Keratinocyte (primary cell): ENCODE results near the gene ZNF451. TPM values are rescaled to one million over a fixed set of nuclear protein-coding genes. Genes with fewer than 3 reads are reported as not detected.

Experiments used
- DNase-seq: peaks from one replicate; pipeline ENCODE4 v3.0.0-alpha.2; 2011; ENCODE audit warnings: low read depth, missing footprints, low spot score
- FAIRE-seq: peaks from 2 replicates; lab custom pipeline; 2011; peaks lifted over from hg19 to GRCh38; lab: Jason Lieb, UNC
- H2AFZ ChIP-seq: 2 replicates; pipeline ENCODE4 v1.6.0; 2012; ENCODE audit warnings: low read length, control low read depth, inconsistent platforms; ENCODE audit not compliant: control insufficient read depth
- H3K27ac ChIP-seq: 2 replicates; pipeline ENCODE4 v1.5.1; 2011; ENCODE audit warnings: low read length; ENCODE audit not compliant: control insufficient read depth, insufficient read depth
- H3K27me3 ChIP-seq: 3 replicates; pipeline ENCODE4 v1.6.0; 2011; ENCODE audit warnings: low read length; ENCODE audit not compliant: control insufficient read depth, insufficient read depth; ENCODE audit errors: extremely low read depth
- H3K36me3 ChIP-seq, 2 experiments: 2 replicates in 1 of 2; 3 replicates in 1 of 2; pipeline ENCODE4 v1.5.1; 2011; ENCODE audit warnings: low read length in 2 of 2, mild to moderate bottlenecking in 1 of 2; ENCODE audit not compliant: control insufficient read depth in 2 of 2, insufficient read depth in 2 of 2; ENCODE audit errors: extremely low read depth in 1 of 2
- H3K4me1 ChIP-seq: 3 replicates; pipeline ENCODE4 v1.5.1; 2011; ENCODE audit warnings: low read length; ENCODE audit not compliant: control insufficient read depth, insufficient read depth; ENCODE audit errors: extremely low read depth
- H3K4me2 ChIP-seq: 3 replicates; pipeline ENCODE4 v1.6.0; 2011; ENCODE audit warnings: low read depth, low read length; ENCODE audit not compliant: control insufficient read depth, insufficient read depth; ENCODE audit errors: extremely low read depth
- H3K4me3 ChIP-seq, 3 experiments: fragments of 200-600 bp in 1 of 3; sonication (generic) in 1 of 3; 2 replicates in 2 of 3; 3 replicates in 1 of 3; pipeline ENCODE4 v1.5.1; 2011 to 2016; ENCODE audit warnings: low read length in 3 of 3, mild to moderate bottlenecking in 3 of 3, control low read depth in 2 of 3, inconsistent platforms in 1 of 3, low read depth in 1 of 3, mixed read lengths in 1 of 3, mixed run types in 1 of 3, moderate library complexity in 1 of 3; ENCODE audit not compliant: control insufficient read depth in 2 of 3, insufficient read depth in 2 of 3; ENCODE audit errors: extremely low read depth in 1 of 3
- H3K79me2 ChIP-seq: 2 replicates; pipeline ENCODE4 v1.6.0; 2012; ENCODE audit warnings: low read length; ENCODE audit not compliant: control insufficient read depth, insufficient read depth
- H3K9ac ChIP-seq: 3 replicates; pipeline ENCODE4 v1.6.0; 2011; ENCODE audit warnings: low read length; ENCODE audit not compliant: control insufficient read depth, insufficient read depth; ENCODE audit errors: extremely low read depth
- H3K9me1 ChIP-seq: 3 replicates; pipeline ENCODE4 v1.6.0; 2011; ENCODE audit warnings: low read length; ENCODE audit not compliant: control insufficient read depth, insufficient read depth; ENCODE audit errors: extremely low read depth
- H3K9me3 ChIP-seq: 2 replicates; pipeline ENCODE4 v1.5.1; 2012; ENCODE audit warnings: low read depth, low read length; ENCODE audit not compliant: control insufficient read depth
- H4K20me1 ChIP-seq: 3 replicates; pipeline ENCODE4 v1.6.0; 2011; ENCODE audit warnings: low read length; ENCODE audit not compliant: control insufficient read depth, insufficient read depth; ENCODE audit errors: extremely low read depth
- EZH2 ChIP-seq: IDR thresholded peaks from one replicate; pipeline ENCODE4 v1.6.1; 2012; ENCODE audit warnings: inconsistent platforms, mild to moderate bottlenecking, low read length, moderate library complexity
- dilution Hi-C: fragments of 300-500 bp; cut with MboI; formaldehyde crosslinking; loops from one replicate; pipeline ENCODE4 v1.7.0; 2020; ENCODE audit warnings: low sequenced_read_pairs; ENCODE audit not compliant: extremely low pct_ligation_motif_present
- polyA plus RNA-seq, 5 experiments: library from polyadenylated mRNA; depleted of rRNA in 3 of 5; stranded (reverse) in 3 of 5; stranded (forward) in 1 of 5; unstranded in 1 of 5; fragments of >200 nt; gene quantifications; 1 replicate in 1 of 5; 2 replicates in 3 of 5; 3 replicates in 1 of 5; pipeline versions ENCODE4 v1.2.1 to v1.2.3, GENCODE V29; 2011 to 2012; ENCODE audit warnings: missing spikeins in 2 of 5, low read depth in 1 of 5, low replicate concordance in 1 of 5
- TF ChIP-seq, protein P1 (sequence below), 3 experiments: IDR thresholded peaks in 1 of 3; conservative IDR thresholded peaks in 1 of 3; optimal IDR thresholded peaks in 1 of 3; 2 replicates in 2 of 3; 3 replicates in 1 of 3; pipeline versions ENCODE3 to v1.5.1; 2011; ENCODE audit warnings: low read length in 3 of 3, mild to moderate bottlenecking in 3 of 3, moderate library complexity in 2 of 3, control low read depth in 1 of 3, inconsistent platforms in 1 of 3; ENCODE audit not compliant: insufficient read depth in 2 of 3; ENCODE audit errors: extremely low read depth in 1 of 3

Gene ZNF451
- polyA plus RNA-seq, 1 donor (not counting 4 experiments of a cell fraction or from before 2014, with no cell fraction given): 32.1 TPM

DNA sequence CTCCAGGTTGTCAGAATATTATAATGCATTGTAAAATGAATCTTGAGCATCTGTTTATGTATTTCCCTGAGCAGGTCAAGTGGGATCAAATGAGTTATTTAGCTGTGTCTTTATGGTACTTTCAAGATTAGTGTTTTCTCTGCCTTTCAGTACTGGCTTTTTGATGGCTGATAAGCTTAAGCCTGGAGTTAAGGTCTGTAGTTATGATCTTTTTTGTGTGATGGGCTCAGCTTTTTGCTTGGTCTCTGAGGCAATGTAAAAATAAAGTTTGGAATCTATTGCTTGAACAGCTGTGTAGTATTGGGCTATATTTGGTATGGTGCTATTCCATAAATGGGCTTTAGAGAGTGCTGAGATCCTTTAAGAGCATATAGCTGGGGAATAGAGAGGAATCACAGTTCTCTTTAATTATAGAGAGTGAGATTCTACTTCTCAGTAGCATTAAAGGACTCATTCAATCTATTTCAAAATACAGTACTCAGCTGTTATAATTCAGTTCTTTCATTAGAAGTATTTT, 40.7 kb downstream of the ZNF451 start:
- no peak overlapping the region for H3K4me3 ChIP-seq
- TF ChIP-seq, protein P1, sequence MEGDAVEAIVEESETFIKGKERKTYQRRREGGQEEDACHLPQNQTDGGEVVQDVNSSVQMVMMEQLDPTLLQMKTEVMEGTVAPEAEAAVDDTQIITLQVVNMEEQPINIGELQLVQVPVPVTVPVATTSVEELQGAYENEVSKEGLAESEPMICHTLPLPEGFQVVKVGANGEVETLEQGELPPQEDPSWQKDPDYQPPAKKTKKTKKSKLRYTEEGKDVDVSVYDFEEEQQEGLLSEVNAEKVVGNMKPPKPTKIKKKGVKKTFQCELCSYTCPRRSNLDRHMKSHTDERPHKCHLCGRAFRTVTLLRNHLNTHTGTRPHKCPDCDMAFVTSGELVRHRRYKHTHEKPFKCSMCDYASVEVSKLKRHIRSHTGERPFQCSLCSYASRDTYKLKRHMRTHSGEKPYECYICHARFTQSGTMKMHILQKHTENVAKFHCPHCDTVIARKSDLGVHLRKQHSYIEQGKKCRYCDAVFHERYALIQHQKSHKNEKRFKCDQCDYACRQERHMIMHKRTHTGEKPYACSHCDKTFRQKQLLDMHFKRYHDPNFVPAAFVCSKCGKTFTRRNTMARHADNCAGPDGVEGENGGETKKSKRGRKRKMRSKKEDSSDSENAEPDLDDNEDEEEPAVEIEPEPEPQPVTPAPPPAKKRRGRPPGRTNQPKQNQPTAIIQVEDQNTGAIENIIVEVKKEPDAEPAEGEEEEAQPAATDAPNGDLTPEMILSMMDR (optimal IDR thresholded peaks at IDR 0.05 in 1 of 3, IDR thresholded peaks at IDR 0.05 in 1 of 3, conservative IDR thresholded peaks at IDR 0.05 in 1 of 3; ENCODE audit: extremely low read depth in 1 of 3, insufficient read depth in 2 of 3, low read length in 3 of 3): no peak
- TF ChIP-seq EZH2: no peak
- no peaks in the 10 kb centered on the region for H3K9me3 ChIP-seq
- dilution Hi-C loops: no loop called here
- H3K27me3 ChIP-seq: no peaks in the 10 kb centered on the region
- FAIRE-seq: no peak
- H3K4me2 ChIP-seq: no peak overlapping the region
- no peaks in the 10 kb centered on the region for H3K79me2 ChIP-seq
- H4K20me1 ChIP-seq: no peaks in the 10 kb centered on the region
- peaks cover 0 to 2% of the 10 kb centered on the region in 2 experiments for H3K36me3 ChIP-seq
- H3K4me1 ChIP-seq: no peaks in the 10 kb centered on the region
- H2AFZ ChIP-seq: no peak overlapping the region
- H3K27ac ChIP-seq: no peak overlapping the region
- H3K9me1 ChIP-seq: no peaks in the 10 kb centered on the region
- no peak overlapping the region for H3K9ac ChIP-seq
- no peak for DNase-seq

DNA sequence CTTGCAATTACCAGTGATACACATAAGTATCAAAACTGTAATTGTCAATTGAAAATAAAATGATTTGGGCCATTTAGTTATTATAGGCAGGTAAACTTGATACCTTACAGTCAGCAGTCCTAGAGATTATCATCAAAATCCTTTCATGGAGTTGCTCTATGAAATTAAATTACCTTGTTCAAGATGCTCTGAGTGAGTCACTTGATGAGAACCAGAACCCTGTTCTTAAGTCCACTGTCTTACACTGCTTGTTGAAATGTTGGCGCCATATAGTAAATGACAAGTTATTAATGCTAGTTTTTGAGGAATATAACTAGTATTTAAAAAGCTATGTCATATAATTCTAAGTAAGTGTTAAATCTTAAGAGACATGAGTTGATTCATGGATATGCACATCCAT, 45.0 kb downstream of the ZNF451 start:
- H3K4me3 ChIP-seq: no peak overlapping the region
- TF ChIP-seq, protein P1 (optimal IDR thresholded peaks at IDR 0.05 in 1 of 3, IDR thresholded peaks at IDR 0.05 in 1 of 3, conservative IDR thresholded peaks at IDR 0.05 in 1 of 3; ENCODE audit: extremely low read depth in 1 of 3, insufficient read depth in 2 of 3, low read length in 3 of 3): no peak
- no peak for TF ChIP-seq EZH2
- no peaks in the 10 kb centered on the region for H3K79me2 ChIP-seq
- no peaks in the 10 kb centered on the region for H3K9me1 ChIP-seq
- no peak overlapping the region for H3K9ac ChIP-seq
- DNase-seq (no peak), FAIRE-seq (no peak)
- no peaks in the 10 kb centered on the region for H4K20me1 ChIP-seq
- peaks cover 2 to 10% of the 10 kb centered on the region in 2 experiments for H3K36me3 ChIP-seq
- no peaks in the 10 kb centered on the region for H3K9me3 ChIP-seq
- H3K27ac ChIP-seq: no peak overlapping the region
- no peak overlapping the region for H2AFZ ChIP-seq
- no peak overlapping the region for H3K4me2 ChIP-seq
- no peaks in the 10 kb centered on the region for H3K4me1 ChIP-seq
- dilution Hi-C loops: no loop called here
- no peaks in the 10 kb centered on the region for H3K27me3 ChIP-seq
